GM21447 (cell line): ENCODE data around the gene TMEM132A.
"Not testable (repeated sequence)": the region's sequence is repeated elsewhere in the genome, so short reads cannot be mapped to it uniquely, and the experiment has no call there.

Experiments used
- ATAC-seq: cut with Tn5 transposase; IDR thresholded peaks from one replicate; pipeline ENCODE4 v1.9.1; 2021; ENCODE audit not compliant: unreplicated experiment

Gene TMEM132A

DNA sequence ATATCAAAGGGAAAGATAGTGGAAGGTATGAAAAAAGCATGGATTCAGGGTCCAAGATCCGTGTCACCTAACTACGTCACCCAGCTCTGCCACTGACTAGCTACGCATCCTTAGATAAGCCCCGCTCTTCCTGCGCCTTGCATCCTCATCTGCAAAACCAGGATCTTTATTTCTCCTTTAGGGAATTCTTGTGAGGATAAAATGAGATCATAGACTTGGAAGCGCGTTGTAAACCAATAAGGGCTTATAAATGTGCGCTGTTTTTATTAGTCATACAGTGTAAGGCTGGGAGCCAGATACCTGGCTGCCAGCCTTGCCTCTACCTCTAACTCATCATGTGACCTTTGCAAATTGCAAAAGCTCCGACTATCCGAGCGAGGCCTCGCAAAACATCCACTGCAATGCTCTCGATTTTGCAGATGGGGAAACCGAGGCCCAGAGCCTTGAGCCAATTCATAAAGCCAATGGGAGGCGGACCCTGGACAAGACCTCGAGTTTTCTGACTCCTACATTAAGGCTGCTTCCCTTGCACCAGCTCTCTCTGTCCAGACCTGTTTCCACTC lies 18.6 kb upstream of the TMEM132A start:
- no peak for ATAC-seq

DNA sequence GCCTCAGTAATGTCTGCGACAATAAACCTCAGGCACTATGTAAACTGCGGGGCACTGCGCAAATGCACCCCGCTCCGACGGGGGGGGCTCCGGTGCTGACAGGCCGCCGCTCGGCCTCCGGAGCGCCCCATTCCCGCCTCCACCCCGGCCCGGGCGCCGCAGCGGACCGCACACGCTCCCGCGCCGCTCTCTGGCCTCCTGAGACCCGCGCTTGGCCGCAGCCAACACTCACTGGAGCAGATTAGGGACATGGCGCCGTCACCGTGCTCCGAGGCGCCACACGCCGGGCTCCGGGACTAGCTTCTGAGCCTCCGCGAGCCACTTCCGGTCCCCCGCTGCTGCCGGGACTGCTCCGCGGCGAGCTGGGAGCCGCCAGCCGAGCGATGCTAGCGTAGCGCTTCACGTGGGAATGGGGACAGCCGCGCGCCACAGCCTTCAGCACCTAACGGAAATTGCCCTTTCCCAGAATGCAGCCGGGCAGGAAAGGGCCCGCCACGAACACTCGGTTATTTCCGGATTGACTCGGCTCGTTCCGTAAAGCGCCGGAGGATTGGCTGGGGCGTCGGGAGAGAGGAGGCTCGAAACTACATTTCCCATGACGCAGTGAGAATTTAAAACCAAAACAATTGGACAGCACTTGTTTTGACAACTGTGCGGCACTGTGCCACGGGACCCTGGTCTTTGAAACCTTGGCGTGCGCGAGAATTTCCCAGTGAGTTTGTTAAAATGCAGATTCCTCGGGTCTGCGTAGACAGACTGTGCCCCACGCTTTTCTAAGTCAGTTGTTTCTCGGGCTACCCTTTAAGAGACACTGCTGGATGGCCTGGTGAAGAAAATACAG lies 17.9 kb upstream of the TMEM132A start, which contains the start of gene PRPF19:
PRPF19 (minus strand) TSS at position 454 of the 841 bp plus-strand sequence; CDS start at position 251, 203 bp downstream.
- peak; percentile 67 for ATAC-seq

- ATAC-seq, result no peak
Observed at GRCh38 chr11:60908803-60909202, 15.5 kb upstream of the TMEM132A start.

DNA sequence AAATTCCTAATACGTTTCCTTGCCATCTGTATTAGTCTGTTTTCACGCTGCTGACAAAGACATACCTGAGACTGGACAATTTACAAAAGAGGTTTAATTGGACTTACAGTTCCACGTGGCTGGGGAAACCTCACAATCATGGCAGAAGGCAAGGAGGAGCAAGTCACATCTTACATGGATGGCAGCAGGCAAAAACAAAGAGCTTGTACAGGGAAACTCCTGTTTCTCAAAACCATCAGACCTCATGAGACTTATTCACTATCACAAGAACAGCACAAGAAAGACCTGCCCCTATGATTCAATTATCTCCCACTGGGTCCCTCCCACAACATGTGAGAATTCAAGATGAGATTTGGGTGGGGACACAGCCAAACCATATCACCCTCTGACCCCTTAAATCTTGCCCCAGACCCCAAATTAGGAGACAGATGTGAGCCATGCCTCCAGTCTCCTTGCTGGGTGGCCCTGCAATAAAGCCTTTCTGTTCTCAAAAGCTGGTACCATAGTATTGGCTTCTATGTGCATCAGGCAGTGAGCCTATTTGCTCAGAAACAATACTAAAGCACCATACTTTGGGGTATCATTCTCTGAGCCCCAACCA lies 14.5 kb upstream of the TMEM132A start:
- ATAC-seq, result not testable (repeated sequence)

GRCh38 chr11:60910281-60910687 lies 14.0 kb upstream of the TMEM132A start:
- peak; percentile 40 for ATAC-seq

- ATAC-seq, result no peak
Observed at GRCh38 chr11:60910711-60911380, 13.4 kb upstream of the TMEM132A start.

DNA sequence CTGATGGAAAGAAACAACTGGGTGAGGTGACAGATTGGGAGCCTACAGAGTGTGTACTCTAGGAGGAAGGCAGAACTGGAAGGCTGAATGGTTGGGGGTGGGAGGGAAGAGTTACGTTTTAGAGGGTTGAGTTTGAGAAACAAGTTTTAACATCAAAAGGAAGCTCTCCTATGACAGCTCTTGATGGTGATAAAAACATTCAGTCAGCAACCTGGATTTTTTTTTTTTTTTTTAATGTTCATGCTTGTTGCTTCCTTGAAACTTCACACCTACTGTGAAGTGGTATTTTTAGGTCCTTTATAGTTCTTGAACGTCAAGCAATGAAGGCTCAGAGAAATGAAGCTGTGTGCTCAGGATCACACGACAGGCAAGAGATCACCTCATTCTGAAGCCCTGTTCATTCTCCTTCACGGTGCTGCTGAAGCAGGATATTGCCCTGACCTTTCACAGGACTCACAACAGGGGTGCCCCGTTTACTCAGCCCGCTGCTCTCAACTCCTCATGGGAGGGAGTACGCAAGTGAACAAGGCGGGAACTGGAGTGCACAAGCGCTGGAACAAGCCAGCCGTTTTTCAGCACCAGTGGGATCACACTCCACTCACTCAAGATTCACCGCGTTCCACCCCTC lies 11.9 kb upstream of the TMEM132A start:
- ATAC-seq, result no peak

GRCh38 chr11:60912851-60913528 lies 11.3 kb upstream of the TMEM132A start:
- ATAC-seq, result no peak

GRCh38 chr11:60913793-60914632 lies 10.2 kb upstream of the TMEM132A start, which contains the start of gene TMEM109:
TMEM109 (plus strand) TSS chr11:60914158; CDS start chr11:60919694, 5,536 bp downstream.
- ATAC-seq, result peak; percentile 37

DNA sequence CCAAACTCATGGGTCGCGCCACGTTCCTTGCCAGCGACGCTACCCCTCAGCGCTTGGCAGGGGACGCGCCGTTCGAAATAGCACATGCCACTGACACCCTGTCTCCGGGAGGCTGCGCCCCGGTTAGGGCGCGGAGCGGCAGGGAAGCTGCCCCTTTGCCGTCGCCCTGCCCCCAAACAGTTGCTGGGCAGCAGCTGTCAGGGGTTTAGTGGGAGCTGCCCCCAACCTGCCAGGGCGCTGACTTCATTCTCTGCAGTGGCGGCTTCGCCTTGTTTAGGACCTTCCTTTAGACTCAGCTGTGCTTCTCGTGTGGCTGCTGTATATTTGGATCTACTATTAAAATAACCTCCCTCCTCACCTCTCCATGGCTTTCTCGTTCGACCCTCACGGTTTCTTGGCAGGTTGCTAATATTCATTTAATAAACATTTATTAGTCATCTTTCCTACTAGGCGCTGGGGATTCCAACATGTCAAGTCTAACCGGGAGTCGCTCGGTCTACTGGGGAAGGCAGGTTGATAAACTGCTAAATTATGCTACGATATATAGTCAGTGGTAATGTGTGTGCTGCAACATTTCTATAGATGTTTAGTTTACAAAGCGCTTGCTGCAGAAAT lies 9.5 kb upstream of the TMEM132A start:
- ATAC-seq, result peak; percentile 0

- ATAC-seq, result peak; percentile 48
Observed at GRCh38 chr11:60915248-60915914, 8.9 kb upstream of the TMEM132A start.

GRCh38 chr11:60916669-60917206 lies 7.5 kb upstream of the TMEM132A start:
- no peak for ATAC-seq

- no peak for ATAC-seq
Observed at GRCh38 chr11:60917267-60917666, 7.0 kb upstream of the TMEM132A start.

- ATAC-seq, result no peak
Observed at GRCh38 chr11:60918251-60918938, 5.9 kb upstream of the TMEM132A start.

DNA sequence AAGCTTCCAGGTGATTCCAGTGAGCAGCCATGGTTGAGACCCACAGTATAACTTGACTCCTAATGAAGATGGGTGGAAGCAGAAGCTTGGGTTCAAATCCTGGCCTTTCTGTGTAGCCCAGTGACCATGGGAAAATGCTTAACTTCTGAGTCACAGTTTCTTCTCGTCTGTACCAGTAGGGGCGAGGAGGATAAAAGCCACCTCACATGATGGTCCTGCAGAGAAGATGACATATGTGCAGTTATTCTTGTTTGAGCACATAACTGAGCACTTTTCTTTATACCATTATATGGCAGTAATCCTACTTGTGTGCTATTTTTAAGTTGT lies 5.4 kb upstream of the TMEM132A start:
- no peak for ATAC-seq

- ATAC-seq, result no peak
Observed at GRCh38 chr11:60919320-60919719, 4.9 kb upstream of the TMEM132A start.

DNA sequence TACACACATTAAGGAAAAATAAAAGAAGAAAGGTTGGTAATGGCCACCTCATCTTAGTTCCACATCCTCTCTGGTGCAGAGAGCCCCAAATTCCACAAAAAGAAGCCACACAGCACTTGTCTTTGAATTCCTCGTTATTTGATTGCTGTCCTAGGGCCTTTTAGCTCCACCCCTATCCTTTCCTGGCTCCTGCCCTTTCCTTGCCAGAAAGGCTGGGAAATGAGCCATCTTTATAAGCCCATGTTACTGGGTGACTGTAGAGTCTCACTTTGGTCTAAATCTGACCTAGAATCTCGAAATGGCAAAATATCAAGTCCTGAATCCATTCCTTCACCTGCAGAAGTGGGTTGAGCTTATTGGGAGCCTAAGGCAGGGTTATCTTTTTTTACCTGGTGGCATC lies 4.3 kb upstream of the TMEM132A start:
- ATAC-seq, result no peak

GRCh38 chr11:60921259-60921658 lies 3.0 kb upstream of the TMEM132A start:
- no peak for ATAC-seq
